GM18508 (cell line): ENCODE results near the gene DIAPH3.

Experiments
- ATAC-seq: cut with Tn5 transposase; IDR thresholded peaks from one replicate; pipeline ENCODE4 v1.9.1; 2021; ENCODE audit warnings: moderate number of reproducible peaks; ENCODE audit not compliant: insufficient read depth, unreplicated experiment

DIAPH3 gene

DNA sequence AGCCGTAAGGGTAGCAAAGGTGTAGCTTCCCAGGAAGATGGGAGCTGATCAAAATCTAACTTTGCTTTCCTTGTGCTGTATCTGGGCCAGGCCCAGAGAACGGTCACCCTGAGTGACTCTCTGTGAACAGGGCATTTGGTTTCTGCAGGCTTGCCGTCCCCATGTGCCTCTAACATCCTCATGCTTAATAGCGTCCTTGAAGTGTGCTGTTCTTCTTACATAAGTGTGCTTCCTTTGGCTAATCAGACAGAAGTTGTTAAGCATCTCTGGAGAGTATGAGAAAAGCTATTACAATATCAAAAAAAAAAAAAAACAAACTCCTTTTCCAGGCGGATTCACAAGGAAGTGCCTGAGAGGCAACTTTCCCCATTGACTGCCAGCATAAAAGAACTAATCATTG is 503.7 kb downstream of the DIAPH3 start:
- ATAC-seq: no peak

DNA sequence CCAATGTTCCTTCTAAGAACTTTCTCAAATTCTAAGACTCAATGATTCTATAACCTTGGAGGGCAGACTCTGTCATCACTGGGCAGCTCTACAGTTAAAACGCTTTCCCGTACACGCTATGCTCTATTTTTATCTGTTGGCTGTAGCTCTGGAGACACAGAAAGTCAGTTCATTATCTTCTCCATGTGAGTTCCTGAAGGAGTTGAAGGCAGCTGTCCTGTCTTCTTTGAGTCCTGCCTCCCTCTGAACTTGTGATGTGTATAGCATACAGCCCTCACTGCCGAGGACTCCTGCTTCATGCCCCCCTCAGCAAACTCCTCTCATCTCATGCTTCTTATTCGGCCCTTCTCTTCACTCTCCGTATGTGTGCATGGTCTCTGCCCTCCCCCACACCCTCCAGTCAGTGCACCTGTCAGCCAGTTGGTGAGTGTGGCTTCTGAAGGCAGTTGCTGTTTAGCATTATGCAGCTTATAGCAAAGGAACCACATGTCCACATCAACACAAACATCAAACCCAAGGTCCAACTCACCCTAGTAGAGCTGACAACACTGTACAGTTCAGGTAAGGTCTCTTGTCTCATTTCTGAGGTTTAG is 504.9 kb downstream of the DIAPH3 start:
- ATAC-seq: no peak

DNA sequence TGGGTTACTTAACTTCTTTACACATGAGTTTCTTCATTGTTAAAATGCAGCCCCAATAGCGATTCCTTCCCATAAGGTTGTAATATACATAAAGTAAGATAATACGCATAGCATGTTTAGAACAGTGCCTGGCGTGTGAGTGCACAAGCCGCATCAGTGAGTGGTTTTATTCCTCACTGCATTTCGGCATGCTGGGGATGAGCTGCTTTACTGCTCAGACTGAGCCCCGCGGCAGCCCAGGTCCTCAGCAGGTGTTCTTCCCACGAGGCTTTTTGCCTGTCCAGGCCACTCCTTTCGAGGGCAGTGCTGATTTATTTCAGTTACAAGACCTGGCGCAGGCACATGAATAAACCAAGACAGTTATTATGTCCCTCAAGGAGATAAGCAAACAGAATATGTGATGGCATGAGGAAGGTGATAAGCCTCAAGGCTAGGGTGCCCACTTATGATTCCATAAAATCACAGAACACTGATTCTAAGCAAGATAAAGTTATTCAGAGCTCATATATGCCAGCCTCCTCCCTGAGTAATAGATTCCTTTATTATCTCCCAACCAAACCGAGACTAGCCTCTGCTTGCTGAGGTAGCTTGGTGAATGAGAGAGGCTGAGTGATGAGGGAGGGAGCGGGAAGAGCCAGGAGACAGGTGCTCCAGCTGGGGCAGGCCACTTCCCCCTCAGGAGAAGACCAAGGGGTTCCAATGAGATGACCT is 505.5 kb downstream of the DIAPH3 start:
- ATAC-seq: no peak

DNA sequence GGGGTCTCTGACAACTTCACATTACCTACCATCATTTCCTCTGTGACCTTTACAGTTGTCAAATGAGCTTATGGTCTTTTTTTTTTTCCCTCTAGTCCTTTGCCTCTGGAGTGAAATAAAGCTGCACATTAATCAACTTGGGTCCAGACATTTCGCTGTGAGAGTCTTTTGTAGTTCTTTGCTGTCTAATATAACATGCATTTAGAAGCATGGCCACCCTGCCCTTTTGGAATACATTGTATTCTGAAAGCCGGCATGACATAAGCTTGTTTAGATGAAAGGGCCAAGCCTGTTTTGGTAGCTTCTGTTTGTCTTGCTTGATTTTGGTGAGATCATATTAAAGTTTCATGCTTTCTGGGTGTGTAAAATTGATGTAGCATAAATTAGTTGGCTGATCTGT is 509.8 kb downstream of the DIAPH3 start:
- ATAC-seq: no peak

DNA sequence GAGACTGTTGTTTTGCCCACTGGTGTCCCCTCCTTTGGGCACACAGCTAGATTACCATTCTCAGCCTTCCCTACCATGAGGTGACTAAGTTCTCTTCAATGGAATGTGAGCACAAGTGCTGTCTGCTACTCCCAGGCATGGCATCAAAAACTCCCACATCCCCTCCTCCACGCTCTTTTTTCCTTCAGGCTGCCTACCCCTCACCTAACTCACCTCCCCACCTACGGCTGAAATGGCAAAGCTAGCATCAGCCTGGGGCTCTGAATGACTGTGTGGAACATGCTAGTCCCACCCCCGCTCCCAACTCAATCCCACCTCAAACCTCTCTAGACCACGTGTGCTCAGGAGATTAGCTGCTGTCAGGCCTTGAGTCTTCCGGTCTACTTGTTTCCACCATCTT is 512.2 kb downstream of the DIAPH3 start:
- no peak for ATAC-seq

DNA sequence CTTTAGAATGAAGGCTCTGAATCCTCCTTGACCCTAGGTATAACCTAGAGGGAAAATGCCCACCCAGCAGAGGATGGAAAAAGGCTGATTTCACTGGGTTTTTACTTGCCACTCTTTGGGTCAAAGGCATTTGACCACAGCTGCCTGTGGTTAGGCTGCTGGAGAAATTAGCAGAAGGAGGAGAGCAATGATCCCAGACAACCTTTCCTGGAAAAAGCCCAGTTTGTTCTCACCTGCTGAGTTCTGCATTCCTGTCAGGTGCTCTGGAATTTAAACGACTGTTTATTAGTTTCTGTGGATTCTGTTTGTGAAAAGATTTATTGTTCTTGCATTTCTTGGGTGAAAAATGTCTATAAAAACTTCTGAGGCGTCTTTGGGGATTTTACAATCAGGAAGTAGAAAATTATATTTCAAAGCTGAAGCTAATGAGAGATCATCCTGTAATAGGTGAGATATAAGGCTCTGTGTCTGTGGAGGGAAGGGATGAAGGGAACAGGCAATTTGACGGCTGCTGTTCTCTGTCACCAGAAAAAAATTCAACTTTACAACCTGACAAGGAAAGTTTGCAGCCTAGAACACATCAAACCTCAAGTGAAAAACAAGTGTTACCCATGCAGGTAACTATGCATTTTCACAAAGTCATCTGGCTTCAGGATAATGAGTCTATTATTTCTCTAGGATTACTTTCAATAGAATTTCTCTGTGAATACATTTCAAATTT is 519.7 kb downstream of the DIAPH3 start:
- ATAC-seq: no peak

DNA sequence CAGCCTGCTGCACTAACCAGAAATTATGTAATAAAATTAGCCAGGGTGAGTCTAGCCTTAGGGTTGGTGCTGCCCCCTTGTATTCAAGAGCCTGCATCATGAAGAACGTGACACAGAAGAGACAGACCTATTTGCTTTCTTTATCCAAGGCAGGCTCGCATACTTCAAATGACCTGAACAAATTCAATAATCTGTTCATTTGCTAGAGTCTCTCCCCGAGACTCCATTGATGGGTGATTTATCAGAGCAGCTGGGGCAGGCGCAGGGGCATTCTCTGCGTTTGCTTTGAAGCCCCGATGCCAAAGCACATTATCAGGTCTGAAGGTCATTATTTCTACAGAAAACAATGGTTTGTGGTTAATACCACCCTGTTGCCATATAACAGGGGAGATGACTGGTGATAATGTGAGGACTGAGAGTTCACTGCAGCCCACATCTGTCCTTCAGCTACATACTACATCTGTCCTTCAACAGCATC is 520.3 kb downstream of the DIAPH3 start:
- ATAC-seq: no peak

DNA sequence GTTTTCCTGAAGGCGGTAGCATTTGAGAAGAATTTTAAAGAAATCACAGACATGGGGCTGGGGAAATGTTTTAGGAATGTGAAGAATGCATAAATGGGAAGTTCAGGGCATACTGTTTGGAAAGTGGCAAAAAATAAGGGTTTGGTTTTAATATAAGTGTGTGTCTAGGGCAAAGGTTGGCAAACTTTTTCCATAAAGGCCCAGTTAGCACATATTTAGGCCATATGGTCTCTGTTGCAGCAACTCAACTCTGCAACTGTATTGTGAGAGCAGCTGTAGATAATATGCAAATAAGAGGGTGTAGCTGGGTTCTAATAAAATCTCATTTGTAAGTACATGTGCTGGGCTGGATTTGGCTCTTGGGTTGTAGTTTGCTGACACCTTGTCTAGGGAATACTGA is 521.9 kb downstream of the DIAPH3 start:
- no peak for ATAC-seq

DNA sequence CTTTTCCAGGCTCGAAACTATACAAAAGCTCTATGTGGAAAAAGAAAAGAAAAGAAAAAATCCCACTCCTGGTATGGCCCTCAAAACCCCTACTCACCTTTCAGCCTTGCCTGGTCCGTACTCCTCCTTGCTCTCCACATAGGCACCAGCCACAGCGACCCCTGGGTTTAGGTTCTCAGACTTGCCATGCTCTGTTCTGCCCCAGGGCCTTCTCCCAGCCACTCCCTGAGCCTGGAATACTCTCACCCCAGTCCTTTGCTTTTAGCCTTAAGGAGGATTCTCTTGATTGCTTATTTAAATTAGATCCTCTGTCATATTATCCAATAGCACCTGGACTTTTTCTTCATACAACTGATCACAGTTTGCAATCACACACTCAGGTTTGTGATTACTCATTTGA is 522.5 kb downstream of the DIAPH3 start:
- ATAC-seq: no peak

DNA sequence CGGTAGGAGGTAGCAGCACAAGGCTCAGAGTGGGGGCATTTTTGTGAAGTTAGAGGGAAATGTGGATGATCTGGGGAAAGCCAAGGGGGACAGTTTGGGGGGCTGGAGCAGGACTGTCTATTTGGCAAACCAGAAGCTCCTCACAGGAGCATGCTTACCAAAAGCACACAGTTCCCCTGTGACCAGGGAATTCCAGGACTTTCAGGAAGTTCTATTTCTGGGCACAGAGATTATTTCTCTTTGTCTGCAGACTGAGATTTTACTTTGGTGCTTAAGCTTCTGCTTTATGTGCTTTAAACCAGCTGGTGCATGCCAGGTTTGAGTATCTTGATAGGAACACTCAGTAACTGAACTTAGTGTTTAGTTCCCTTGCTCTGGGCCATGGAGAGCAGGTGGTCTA is 525.3 kb downstream of the DIAPH3 start:
- ATAC-seq: no peak

DNA sequence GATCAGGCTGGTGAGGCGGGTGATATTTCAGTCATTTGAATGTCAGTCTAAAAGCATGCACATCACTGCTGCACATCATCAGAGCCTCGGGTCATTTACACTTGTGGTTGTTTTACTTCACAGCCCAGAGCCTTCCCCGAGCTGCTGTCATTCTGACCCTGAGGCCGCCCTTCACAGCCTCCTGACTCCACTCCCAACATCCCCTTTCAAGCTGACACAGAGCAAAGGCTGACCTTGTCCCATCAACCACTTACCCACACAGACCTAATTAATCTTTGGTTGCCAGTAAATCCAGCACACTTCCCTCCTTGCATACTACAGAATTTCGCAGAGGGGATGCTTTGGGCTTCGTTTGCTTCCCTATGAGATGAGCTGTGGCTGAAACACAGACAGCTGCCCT is 528.1 kb downstream of the DIAPH3 start:
- ATAC-seq: no peak

DNA sequence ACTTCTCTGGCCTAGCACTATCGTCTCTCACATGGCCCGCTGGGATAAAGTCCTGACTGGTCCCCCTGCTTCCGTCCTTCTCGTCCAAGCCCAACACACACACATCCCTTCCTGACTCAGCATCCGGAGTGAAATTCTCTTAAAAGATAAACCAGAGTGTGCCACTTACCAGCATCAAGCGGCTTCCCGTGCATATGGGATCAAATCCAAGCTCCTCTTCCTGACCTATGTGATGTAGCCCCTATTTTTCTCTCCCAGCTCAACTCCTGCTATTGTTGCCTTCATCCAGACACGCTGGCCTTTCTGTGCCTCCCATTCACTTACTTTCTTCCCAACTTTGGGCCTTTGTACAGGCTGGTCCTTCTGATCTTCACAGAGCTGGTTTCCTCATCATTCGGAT is 530.4 kb downstream of the DIAPH3 start:
- no peak for ATAC-seq

DNA sequence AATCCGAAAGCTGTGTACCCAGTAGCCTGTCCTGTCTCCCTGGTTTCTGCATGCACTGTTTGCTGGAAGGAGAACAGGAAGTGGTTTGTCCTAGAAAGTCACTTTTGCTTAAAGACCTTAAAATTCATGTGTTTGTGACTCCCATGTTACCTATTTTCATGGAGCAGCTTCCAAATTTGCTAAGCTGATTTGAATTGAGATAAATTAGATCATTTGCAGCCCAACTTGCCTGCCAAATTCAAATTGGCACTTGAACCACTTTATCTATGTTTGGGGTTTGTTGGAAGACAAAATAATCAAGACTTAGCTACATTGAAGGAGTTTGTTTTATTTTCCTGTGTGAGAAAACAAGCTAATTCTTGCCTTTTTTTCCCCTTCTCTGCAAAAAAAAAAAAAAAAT is 532.5 kb downstream of the DIAPH3 start:
- ATAC-seq: no peak

DNA sequence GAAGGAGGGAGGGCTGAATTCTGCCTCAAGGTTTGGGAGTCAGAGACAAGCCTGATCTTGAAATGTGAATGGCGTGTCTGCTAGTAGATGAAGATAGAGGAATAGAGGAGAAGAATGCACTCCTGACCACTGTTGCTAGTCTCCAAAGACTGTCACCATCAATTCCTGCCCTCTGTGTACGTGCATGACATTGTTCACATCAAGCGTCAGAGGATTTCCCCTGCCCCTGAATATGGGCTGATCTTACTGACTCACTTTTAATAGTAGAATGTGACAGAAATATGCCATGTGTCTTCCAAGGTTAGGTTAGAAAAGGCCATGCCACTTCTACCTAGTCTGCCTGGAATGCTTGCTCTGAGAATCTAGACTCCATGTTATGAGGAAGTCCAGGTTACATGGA is 538.6 kb downstream of the DIAPH3 start:
- no peak for ATAC-seq

DNA sequence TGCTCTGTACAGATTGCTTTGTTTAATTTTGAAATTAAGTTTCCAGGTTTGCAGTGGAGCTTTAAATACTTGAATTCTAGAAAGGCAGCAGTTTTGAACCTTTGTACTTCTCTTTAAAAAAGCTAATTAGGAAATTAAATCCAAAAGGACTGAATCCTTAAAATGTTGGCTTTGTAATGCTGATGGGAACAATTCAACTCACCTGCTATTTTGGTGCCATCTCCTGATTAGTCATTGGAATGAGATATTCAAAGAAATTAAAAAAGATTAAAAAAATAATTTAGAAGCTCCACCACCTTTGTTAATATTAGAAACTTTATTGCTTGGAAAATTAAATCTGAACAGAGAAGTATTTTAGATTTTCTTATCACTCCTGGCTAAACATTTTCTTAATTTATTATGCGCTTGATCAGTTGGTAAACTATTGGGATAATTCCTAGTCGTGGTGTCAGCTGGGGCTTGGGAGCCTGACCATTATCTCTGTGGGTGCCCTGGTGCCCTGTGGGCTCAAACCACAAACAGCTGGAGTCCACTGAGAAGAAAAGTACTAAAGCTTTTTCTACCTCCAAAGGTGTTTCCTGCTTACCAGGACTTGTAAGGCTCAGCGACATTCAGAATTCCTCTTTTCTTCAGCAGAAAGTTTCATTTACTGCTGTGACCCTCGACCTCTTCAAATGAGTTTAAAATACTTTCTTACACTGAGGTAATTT is 540.4 kb downstream of the DIAPH3 start:
- ATAC-seq: no peak

DNA sequence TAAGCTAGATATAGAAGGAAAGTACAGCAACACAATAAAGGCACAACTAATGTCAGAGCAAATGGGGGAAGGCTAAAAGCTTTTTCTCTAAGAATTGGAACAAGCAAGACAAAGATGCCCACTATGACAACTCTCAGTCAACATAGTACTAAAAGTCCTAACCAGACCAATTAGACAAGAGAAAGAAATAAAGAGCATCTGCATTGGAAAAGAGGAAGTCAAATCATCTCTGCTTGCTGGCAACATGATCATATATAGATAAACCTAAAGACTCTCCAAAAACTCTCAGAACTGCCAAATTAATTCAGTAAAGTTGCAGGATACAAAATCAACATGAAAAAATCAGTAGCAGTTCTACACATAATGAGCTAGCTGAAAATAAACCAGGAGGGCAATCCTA is 542.0 kb downstream of the DIAPH3 start:
- ATAC-seq: no peak
